Thyroid gland (tissue), 4 donors: ENCODE data around the gene ATG5. TPM values are rescaled to one million over a fixed set of nuclear protein-coding genes. Genes with fewer than 3 reads are reported as not detected.
"Not testable (repeated sequence)": the region's sequence is repeated elsewhere in the genome, so short reads cannot be mapped to it uniquely, and the experiment has no call there.

Experiments used
- DNase-seq, 2 donors: peaks; one replicate each; pipeline ENCODE4 v3.0.0-alpha.2; 2019
- H3K27ac ChIP-seq, 3 donors: fragments of 200-600 bp; sonication (generic); 1 replicate in 2 of 3; 2 replicates in 1 of 3; pipeline ENCODE4 v1.5.1; 2016 to 2019; ENCODE audit warnings: mild to moderate bottlenecking in 1 of 3, moderate library complexity in 1 of 3
- H3K27me3 ChIP-seq: fragments of 200-600 bp; sonication (generic); one replicate; pipeline ENCODE4 v1.5.1; 2019
- H3K36me3 ChIP-seq, 2 donors: fragments of 200-600 bp; sonication (generic); one replicate each; pipeline ENCODE4 v1.5.1; 2016 to 2019
- H3K4me1 ChIP-seq, 2 donors: fragments of 200-600 bp; sonication (generic); one replicate each; pipeline ENCODE4 v1.5.1; 2017 to 2019
- H3K4me3 ChIP-seq, 3 donors: fragments of 200-600 bp; sonication (generic); replicated peaks in 1 of 3; 1 replicate in 2 of 3; 2 replicates in 1 of 3; pipeline ENCODE4 v1.5.1; 2016; ENCODE audit warnings: mild to moderate bottlenecking in 1 of 3
- H3K9me3 ChIP-seq: fragments of 200-600 bp; sonication (generic); one replicate; pipeline ENCODE4 v1.5.1; 2017
- POLR2A ChIP-seq, 2 donors: fragments of 450-650 bp; IDR thresholded peaks; one replicate each; pipeline ENCODE4 v1.6.1; 2017; ENCODE audit warnings: antibody characterized with exemption in 2 of 2, mild to moderate bottlenecking in 2 of 2, moderate library complexity in 1 of 2
- WGBS, 2 donors: methylation state at CpG; one replicate each; pipeline ENCODE4 v1.1.5; 2017; 5-methylcytosine and 5-hydroxymethylcytosine counted together
- intact Hi-C: fragments of 100-400 bp; cut with DNase I; formaldehyde crosslinking; loops from one replicate; pipeline ENCODE4 v1.15.1; 2023
- total RNA-seq, 4 donors: library from RNA; depleted of rRNA; stranded (reverse); fragments of >200 nt; gene quantifications; one replicate each; pipeline ENCODE4 v1.2.3, GENCODE V29; 2016
- TF ChIP-seq, protein P1 (sequence below), 6 experiments: fragments of 200-600 bp in 3 of 6; fragments of 450-650 bp in 3 of 6; sonication (generic) in 3 of 6; IDR thresholded peaks; one replicate each; pipeline ENCODE4 v1.5.1; 2016 to 2019; ENCODE audit warnings: antibody characterized with exemption in 6 of 6, mild to moderate bottlenecking in 2 of 6, inconsistent platforms in 1 of 6, moderate library complexity in 1 of 6

ATG5 gene
- total RNA-seq, 4 donors from 2014 or later, result 44.4 to 58.7 (median 48.7) TPM

DNA sequence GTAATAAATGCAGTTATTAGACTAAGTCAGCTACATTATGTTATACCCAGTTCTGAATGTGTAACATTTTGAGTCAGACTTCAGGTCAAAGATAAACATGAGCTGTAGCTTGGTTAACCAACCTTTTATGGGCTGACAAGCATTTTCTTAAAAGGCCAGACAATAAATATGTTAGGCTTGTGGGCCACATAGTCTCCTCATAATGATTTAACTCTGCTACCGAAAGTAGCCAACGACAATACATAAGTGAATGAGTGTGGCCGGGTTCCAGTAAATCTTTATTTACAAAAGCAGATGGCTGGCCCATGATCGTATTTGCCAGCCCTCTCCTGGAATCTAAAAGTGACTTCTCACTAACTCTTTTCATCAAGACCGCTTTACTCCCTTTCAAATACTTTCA is 49.9 kb downstream of the ATG5 start:
- no peaks in the 10 kb centered on the region for H3K9me3 ChIP-seq
- H3K27ac ChIP-seq, result peak overlapping the region in 1 of 3 donors; percentile 20
- DNase-seq, result no peak
- WGBS, 2 donors, result 88 to 92% methylated on average over 5 of the region's 5 CpGs
- no peaks in the 10 kb centered on the region for H3K36me3 ChIP-seq
- no peak overlapping the region for H3K4me3 ChIP-seq
- no peaks in the 10 kb centered on the region for H3K27me3 ChIP-seq
- peaks cover 0 to 6% of the 10 kb centered on the region in 2 donors for H3K4me1 ChIP-seq
- intact Hi-C loops, result no loop called here
- TF ChIP-seq, protein P1, sequence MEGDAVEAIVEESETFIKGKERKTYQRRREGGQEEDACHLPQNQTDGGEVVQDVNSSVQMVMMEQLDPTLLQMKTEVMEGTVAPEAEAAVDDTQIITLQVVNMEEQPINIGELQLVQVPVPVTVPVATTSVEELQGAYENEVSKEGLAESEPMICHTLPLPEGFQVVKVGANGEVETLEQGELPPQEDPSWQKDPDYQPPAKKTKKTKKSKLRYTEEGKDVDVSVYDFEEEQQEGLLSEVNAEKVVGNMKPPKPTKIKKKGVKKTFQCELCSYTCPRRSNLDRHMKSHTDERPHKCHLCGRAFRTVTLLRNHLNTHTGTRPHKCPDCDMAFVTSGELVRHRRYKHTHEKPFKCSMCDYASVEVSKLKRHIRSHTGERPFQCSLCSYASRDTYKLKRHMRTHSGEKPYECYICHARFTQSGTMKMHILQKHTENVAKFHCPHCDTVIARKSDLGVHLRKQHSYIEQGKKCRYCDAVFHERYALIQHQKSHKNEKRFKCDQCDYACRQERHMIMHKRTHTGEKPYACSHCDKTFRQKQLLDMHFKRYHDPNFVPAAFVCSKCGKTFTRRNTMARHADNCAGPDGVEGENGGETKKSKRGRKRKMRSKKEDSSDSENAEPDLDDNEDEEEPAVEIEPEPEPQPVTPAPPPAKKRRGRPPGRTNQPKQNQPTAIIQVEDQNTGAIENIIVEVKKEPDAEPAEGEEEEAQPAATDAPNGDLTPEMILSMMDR (IDR thresholded peaks at IDR 0.05), result no peak
- no peak for TF ChIP-seq POLR2A (IDR thresholded peaks at IDR 0.05)

DNA sequence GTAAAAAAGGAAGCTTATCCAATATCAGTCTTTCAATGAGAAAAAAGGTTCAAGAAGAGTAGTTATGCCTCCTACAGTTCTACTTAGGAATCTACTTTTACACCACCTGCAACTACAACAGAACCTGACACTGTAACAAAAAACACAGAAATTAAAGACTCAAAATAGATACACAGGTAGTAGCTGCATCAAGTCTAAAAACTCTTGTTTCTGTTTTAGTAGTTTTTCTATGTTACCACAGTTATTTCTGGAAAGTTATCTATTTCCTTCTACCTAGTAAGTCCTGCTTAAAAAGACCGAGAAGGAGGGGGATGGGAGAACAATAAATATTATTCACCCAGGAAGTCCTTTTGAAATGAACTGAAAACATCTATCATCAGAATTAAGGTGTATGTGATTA is 52.5 kb downstream of the ATG5 start:
- H3K4me1 ChIP-seq, result peaks cover 0 to 6% of the 10 kb centered on the region in 2 donors
- H3K36me3 ChIP-seq, result no peaks in the 10 kb centered on the region
- 89 to 91% methylated on average over 1 of the region's 1 CpG for WGBS, 2 donors

DNA sequence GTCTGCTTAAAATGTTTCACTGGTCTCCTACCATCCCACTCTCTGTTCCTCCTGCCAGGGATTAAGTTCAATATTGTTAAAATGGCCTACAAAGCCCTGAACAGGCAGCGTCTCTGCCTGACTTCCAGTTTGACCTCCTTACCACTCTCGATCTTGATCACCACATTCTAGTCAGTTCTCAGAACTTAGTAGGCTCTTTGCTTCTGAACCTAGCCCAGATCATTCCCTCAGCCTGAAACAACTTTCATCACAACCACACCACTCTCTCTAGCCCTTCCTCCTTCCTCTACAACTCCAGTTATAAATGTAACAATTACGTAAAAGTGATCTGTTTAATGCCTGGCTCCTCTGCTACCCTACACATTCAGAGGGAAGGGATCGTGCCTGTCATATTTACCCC is 53.3 kb downstream of the ATG5 start:
- peaks cover 0 to 6% of the 10 kb centered on the region in 2 donors for H3K4me1 ChIP-seq
- H3K9me3 ChIP-seq, result no peaks in the 10 kb centered on the region
- H3K4me3 ChIP-seq, result no peak overlapping the region
- no peak for DNase-seq
- H3K36me3 ChIP-seq, result no peaks in the 10 kb centered on the region
- TF ChIP-seq, protein P1 (IDR thresholded peaks at IDR 0.05), result no peak
- TF ChIP-seq POLR2A (IDR thresholded peaks at IDR 0.05), result no peak
- H3K27me3 ChIP-seq, result no peaks in the 10 kb centered on the region
- no peak overlapping the region for H3K27ac ChIP-seq
- WGBS, 2 donors, result 94% methylated on average over 4 of the region's 4 CpGs
- intact Hi-C loops, result no loop called here

More for the DNA sequence above, 52.5 kb downstream of the ATG5 start:
- Histone ChIP-seq H3K27ac (no peak overlapping the region), H3K27me3 (no peaks in the 10 kb centered on the region), H3K9me3 (no peaks in the 10 kb centered on the region), H3K4me3 (no peak overlapping the region)
- DNase-seq, result no peak
- intact Hi-C loops, result no loop called here
- TF ChIP-seq POLR2A (IDR thresholded peaks at IDR 0.05), result no peak
- TF ChIP-seq, protein P1 (IDR thresholded peaks at IDR 0.05), result no peak

DNA sequence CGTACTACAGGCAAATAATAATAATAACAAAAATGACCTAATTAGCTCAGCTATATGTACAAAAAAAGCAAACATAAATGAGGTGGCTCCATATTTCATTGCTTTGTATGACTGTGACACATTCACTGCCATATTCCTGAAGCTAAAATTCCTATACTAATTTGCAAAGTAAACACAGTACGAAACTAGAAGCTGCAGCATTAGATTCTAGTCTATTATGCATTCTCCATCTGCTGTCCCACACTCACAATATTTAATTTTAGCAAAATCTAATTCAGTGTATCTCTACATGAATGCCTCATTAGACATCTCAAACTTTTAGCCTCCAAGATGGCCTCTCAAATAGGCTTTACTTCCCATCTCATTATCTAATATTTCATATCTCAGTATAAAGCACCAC is 55.1 kb downstream of the ATG5 start:
- intact Hi-C loops, result no loop called here
- TF ChIP-seq, protein P1 (IDR thresholded peaks at IDR 0.05), result no peak
- no peak for TF ChIP-seq POLR2A (IDR thresholded peaks at IDR 0.05)

DNA sequence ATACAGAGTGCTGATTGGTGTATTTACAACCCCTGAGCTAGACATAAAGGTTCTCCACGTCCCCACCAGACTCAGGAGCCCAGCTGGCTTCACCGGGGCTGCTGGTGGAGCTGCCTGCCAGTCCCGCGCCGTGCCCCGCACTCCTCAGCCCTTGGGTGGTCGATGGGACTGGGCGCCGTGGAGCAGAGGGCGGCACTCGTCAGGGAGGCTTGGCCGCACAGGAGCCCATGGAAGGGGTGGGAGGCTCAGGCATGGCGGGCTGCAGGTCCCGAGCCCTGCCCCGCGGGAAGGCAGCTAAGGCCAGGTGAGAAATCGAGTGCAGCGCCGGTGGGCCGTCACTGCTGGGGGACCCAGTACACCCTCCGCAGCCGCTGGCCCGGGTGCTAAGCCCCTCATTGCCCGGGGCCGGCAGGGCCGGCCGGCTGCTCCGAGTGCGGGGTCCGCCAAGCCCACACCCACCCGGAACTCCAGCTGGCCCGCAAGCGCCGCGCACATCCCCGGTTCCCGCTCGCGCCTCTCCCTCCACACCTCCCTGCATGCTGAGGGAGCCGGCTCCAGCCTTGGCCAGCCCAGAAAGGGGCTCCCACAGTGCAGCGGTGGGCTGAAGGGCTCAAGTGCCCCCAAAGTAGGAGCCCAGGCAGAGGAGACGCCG is 56.2 kb downstream of the ATG5 start:
- H3K27me3 ChIP-seq, H3K27ac ChIP-seq, H3K4me1 ChIP-seq, H3K36me3 ChIP-seq, H3K9me3 ChIP-seq, H3K4me3 ChIP-seq, DNase-seq, intact Hi-C loops: not testable (repeated sequence)
- WGBS, 2 donors, result 97 to 98% methylated on average over 40 to 41 of the region's 43 CpGs

More for the DNA sequence above, 55.1 kb downstream of the ATG5 start:
- Histone ChIP-seq H3K27ac (no peak overlapping the region), H3K4me3 (no peak overlapping the region), H3K4me1 (peaks cover 0 to 1% of the 10 kb centered on the region in 2 donors), H3K36me3 (no peaks in the 10 kb centered on the region), H3K27me3 (no peaks in the 10 kb centered on the region), H3K9me3 (no peaks in the 10 kb centered on the region)
- DNase-seq, result no peak
- 96% methylated on average over 2 of the region's 2 CpGs for WGBS, 2 donors

DNA sequence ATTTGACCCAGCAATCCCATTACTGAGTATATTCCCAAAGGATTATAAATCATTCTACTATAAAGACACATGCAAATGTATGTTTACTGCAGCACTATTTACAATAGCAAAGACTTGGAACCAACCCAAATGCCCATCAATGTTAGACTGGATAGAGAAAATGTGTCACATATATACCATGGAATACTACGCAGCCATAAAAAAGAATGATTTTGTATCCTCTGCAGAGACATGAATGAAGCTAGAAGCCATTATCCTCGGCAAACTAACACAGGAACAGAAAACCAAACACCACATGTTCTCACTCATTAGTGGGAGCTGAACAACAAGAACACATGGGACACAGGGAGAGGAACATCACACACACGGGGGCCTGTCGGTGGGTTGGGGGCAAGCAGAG is 57.1 kb downstream of the ATG5 start:
- DNase-seq, H3K27ac ChIP-seq, H3K27me3 ChIP-seq, H3K4me3 ChIP-seq, H3K9me3 ChIP-seq, intact Hi-C loops, H3K4me1 ChIP-seq, H3K36me3 ChIP-seq: not testable (repeated sequence)
- WGBS, 2 donors, result 97 to 99% methylated on average over 4 of the region's 4 CpGs

DNA sequence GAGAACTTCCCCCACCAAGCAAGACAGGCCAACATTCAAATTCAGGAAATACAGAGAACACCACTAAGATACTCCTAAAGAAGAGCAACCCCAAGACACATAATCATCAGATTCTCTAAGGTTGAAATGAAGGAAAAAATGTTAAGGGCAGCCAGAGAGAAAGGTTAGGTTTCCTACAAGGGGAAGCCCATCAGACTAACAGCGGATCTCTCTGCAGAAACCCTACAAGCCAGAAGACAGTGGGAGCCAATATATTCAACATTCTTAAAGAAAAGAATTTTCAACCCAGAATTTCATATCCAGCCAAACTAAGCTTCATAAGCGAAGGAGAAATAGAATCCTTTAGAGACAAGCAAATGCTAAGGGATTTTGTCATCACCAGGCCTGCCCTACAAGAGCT is 61.1 kb downstream of the ATG5 start:
- H3K36me3 ChIP-seq, H3K27me3 ChIP-seq, H3K27ac ChIP-seq, H3K4me1 ChIP-seq, intact Hi-C loops, H3K9me3 ChIP-seq, H3K4me3 ChIP-seq, DNase-seq: not testable (repeated sequence)
- 71 to 100% methylated on average over 2 of the region's 2 CpGs for WGBS, 2 donors

DNA sequence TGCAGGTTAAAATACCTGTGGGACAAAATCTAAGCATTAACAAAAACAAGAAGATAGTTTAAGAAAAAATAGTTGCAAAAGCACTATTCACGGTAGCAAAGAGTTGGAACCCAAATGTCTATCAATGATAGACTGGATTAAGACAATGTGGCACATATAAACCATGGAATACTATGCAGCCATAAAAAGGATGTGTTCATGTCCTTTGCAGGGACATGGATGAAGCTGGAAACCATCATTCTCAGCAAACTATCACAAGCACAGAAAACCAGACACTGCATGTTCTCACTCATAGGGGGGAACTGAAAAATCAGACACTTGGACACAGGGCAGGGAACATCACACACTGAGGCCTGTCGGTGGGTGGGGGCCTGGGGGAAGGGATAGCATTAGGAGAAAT is 65.8 kb downstream of the ATG5 start:
- WGBS, 2 donors, result 94 to 96% methylated on average over 2 of the region's 2 CpGs
- DNase-seq, result not testable (repeated sequence)

More for the DNA sequence above, 65.8 kb downstream of the ATG5 start:
- H3K36me3 ChIP-seq, intact Hi-C loops, H3K9me3 ChIP-seq, H3K4me3 ChIP-seq, H3K27ac ChIP-seq, H3K27me3 ChIP-seq, H3K4me1 ChIP-seq: not testable (repeated sequence)
